DOHH2 (cell line): ENCODE data around the gene METTL2B.

ENCODE experiments used
- EZH2phosphoT487 ChIP-seq: fragments of 200-600 bp; sonication (generic); IDR thresholded peaks from 2 replicates; pipeline ENCODE4 v1.6.1; 2017; ENCODE audit warnings: borderline replicate concordance, mild to moderate bottlenecking, antibody characterized with exemption, low read length, moderate library complexity, mixed read lengths
- TF ChIP-seq, protein P1 (sequence below): fragments of 200-600 bp; sonication (generic); IDR thresholded peaks from one replicate; pipeline ENCODE4 v1.5.1; 2014; ENCODE audit warnings: antibody characterized with exemption, mild to moderate bottlenecking, low read depth, low read length; ENCODE audit not compliant: poor library complexity, severe bottlenecking

DNA sequence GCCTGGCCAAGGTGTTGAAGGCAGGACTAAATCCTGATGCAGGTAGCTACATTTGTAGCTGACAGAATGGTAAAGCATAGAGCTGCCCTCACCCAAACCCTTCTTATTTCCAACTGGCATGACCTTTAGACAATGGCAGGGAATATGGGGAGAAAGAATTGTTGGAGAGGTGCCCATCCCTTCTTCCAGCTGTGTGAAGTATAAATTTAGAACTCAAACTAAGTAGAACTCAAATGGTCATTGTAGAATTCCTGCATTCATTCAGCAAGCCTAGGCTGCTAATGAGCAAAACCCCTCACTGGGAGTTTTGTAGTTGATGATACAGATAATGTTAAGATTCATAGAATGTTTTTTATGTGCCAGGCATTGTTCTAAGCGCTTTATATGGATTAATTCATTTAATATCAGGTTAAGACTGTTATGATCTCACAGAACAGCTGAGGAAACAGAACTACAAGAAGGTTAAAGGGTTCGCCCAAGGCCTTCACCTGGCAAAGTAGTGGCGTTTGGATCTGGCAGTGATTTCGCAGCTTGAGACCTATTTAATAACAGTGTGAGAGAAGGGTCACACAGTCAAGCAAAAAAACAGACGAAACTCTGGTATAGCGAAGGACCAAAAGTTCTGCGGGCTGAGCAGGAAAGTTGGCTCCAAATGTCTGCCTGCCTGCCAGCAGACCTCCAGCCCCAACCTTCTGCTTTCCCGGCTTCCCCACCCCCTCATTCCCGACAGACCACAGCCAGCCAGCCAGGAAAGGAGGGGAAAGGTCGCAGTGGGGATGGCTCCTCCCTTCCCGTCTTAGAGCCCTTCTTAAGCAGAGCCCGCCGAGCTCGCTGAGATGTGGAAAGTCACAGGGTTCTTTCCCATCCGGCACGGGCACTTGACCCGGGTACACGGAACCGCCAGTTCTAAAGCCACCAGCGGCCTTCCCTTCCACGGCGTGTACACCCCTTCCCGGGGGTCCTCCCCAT, 22.4 kb upstream of the METTL2B start:
- TF ChIP-seq, protein P1, sequence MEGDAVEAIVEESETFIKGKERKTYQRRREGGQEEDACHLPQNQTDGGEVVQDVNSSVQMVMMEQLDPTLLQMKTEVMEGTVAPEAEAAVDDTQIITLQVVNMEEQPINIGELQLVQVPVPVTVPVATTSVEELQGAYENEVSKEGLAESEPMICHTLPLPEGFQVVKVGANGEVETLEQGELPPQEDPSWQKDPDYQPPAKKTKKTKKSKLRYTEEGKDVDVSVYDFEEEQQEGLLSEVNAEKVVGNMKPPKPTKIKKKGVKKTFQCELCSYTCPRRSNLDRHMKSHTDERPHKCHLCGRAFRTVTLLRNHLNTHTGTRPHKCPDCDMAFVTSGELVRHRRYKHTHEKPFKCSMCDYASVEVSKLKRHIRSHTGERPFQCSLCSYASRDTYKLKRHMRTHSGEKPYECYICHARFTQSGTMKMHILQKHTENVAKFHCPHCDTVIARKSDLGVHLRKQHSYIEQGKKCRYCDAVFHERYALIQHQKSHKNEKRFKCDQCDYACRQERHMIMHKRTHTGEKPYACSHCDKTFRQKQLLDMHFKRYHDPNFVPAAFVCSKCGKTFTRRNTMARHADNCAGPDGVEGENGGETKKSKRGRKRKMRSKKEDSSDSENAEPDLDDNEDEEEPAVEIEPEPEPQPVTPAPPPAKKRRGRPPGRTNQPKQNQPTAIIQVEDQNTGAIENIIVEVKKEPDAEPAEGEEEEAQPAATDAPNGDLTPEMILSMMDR = no peak
- no peak for TF ChIP-seq EZH2phosphoT487
